H1 (cell line): ENCODE results near the gene IFI30. TPM values are rescaled to one million over a fixed set of nuclear protein-coding genes. Genes with fewer than 3 reads are reported as not detected.

ENCODE experiments used
- PHF8 ChIP-seq: fragments of 200-600 bp; sonication (generic); conservative IDR thresholded peaks from 2 replicates; pipeline ENCODE4 v1.7.1; 2012; ENCODE audit warnings: low read depth, mild to moderate bottlenecking, inconsistent platforms, low read length, moderate library complexity
- polyA plus RNA-seq, 7 experiments: library from polyadenylated mRNA; depleted of rRNA in 3 of 7; stranded (reverse) in 5 of 7; unstranded in 2 of 7; fragments of >200 nt in 5 of 7; fragments of 200-250 nt in 2 of 7; gene quantifications; 1 replicate in 5 of 7; 2 replicates in 1 of 7; 4 replicates in 1 of 7; pipeline versions ENCODE4 v1.2.1 to v1.2.3, GENCODE V29; 2011 to 2013; ENCODE audit warnings: missing spikeins in 2 of 7, mixed read lengths in 2 of 7
- total RNA-seq: library from RNA; stranded (reverse); fragmentation: NEBNext Ultra II Directional; extraction: Animal tissue kit (Norgen Biotek cat#: 25700); gene quantifications from 2 replicates; pipeline ENCODE4 v1.2.1, GENCODE V29; 2021

The IFI30 gene
- total and polyA plus RNA-seq, 2 of the 8 experiments (the other 6 are each of a cell fraction or from before 2014, with no cell fraction given) = 28.9 to 62.4 TPM

DNA sequence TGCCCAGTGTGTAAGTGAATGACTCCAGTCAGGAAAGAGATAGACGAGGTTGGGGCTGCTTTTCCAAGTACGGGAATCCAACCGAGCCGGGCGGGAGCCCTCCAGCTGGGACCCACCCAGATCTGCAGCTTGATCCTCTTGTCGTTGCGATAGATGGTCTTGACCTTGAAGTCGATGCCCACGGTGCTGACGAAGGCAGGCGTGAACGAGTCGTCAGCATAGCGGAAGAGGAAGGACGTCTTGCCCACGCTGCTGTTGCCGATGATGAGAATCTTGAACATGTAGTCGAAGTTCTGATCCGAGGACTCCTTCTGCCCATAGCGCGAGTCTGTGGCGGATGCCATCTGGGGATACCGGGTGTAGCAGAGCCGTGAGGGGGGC, 28.8 kb downstream of the IFI30 start (continued):
- TF ChIP-seq PHF8 = no peak
- TF ChIP-seq, all 59 proteins: peak for 0
